Progenitor cell of endocrine pancreas (in vitro differentiated cells): ENCODE results near the gene KCNH2. TPM values are rescaled to one million over a fixed set of nuclear protein-coding genes. Genes with fewer than 3 reads are reported as not detected.
A peak's percentile ranks its signal among the peaks of the same experiment; 100 is the strongest.

Experiments used
- DNase-seq: peaks from one replicate; pipeline ENCODE4 v3.0.0; 2021; ENCODE audit warnings: low spot score; ENCODE audit not compliant: unreplicated experiment
- H3K27ac Mint-ChIP-seq: 2 replicates; pipeline ENCODE4 v1.8.0; 2021; ENCODE audit warnings: mild to moderate bottlenecking, moderate library complexity, mixed read lengths
- H3K27me3 Mint-ChIP-seq: 2 replicates; pipeline ENCODE4 v1.8.0; 2021; ENCODE audit warnings: mixed read lengths
- H3K36me3 Mint-ChIP-seq: 2 replicates; pipeline ENCODE4 v1.8.0; 2022; ENCODE audit warnings: mixed read lengths; ENCODE audit not compliant: insufficient read depth
- H3K4me1 Mint-ChIP-seq: 2 replicates; pipeline ENCODE4 v1.8.0; 2021; ENCODE audit warnings: low read depth, mixed read lengths
- H3K4me3 Mint-ChIP-seq: 2 replicates; pipeline ENCODE4 v1.8.0; 2021; ENCODE audit warnings: low read depth, mild to moderate bottlenecking, moderate library complexity, mixed read lengths
- H3K9me3 Mint-ChIP-seq: 2 replicates; pipeline ENCODE4 v1.8.0; 2021; ENCODE audit warnings: low read depth, mixed read lengths
- CTCF ChIP-seq: fragments of 200-600 bp; sonication (generic); IDR thresholded peaks from one replicate; pipeline ENCODE4 v1.5.0; 2021; ENCODE audit warnings: antibody characterized with exemption, mild to moderate bottlenecking; ENCODE audit not compliant: unreplicated experiment
- total RNA-seq: library from RNA; stranded (reverse); gene quantifications from 2 replicates; pipeline ENCODE4 v1.2.1, GENCODE V29; 2021

KCNH2 gene
- total RNA-seq, 1 donor from 2014 or later, result 9.4 TPM

DNA sequence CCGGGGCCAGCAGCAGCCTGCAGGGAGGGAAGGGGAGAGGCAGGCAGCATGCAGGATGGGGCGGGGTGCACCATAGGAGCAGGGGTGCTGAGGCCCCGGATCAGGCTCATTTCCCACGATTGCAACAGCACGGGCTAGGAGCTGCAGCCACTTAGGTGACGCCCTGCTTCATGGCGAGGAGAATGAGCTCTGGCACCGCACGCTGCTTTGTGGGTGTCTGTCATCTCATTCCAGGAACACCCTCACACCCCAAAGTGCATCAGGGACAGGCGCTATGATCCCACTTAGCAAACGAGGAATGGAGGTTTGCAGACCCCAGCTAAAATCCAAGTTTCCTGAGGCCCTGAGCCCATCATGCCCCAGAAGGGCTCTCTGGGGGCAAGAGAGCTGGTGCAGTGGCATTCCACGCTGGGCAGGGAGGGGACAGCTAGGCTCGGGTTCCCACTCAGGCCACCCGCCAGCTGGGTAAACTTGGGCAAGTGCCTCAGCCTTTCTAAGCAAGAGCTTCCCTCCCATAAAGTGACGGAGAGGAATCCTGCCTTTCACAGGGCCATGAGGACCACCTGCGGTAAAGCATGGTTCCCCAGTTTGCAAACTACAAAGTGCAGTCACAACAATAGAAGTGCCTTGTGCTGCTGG, 9.3 kb downstream of the KCNH2 start:
- Mint-ChIP-seq H3K27me3 (peaks cover 50% of the 10 kb centered on the region), H3K9me3 (no peaks in the 10 kb centered on the region), H3K27ac (no peak overlapping the region), H3K4me3 (no peak overlapping the region), H3K4me1 (peaks cover 18% of the 10 kb centered on the region), H3K36me3 (no peaks in the 10 kb centered on the region)
- no peak for TF ChIP-seq CTCF
- DNase-seq, result no peak

- no peak for TF ChIP-seq CTCF
- Mint-ChIP-seq H3K4me1 (peaks cover 18% of the 10 kb centered on the region), H3K4me3 (no peak overlapping the region), H3K36me3 (no peaks in the 10 kb centered on the region), H3K27me3 (peaks cover 47% of the 10 kb centered on the region), H3K9me3 (no peaks in the 10 kb centered on the region), H3K27ac (no peak overlapping the region)
- no peak for DNase-seq
These were observed 9.9 kb downstream of the KCNH2 start for GRCh38 chr7:150968056-150968733.

DNA sequence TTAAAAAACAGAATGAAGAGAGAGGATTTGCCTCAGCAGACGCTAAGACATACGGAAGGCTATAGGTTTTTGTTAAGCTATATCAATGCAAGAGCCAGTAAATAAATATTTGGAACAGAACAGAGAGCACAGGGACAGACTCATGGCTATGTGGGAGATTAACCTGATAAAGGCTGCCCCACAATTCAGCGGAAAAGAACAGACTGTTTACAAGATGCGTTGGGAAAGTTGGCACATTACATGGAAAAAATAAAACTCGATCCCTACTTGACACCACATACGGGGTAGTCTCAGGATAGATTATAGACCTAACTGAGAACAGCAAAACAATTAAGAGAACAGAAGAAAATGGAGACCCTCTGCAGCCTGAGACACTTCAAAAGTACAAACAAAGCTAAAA, 10.8 kb downstream of the KCNH2 start:
- DNase-seq, result no peak
- Mint-ChIP-seq H3K4me1 (peaks cover 18% of the 10 kb centered on the region), H3K9me3 (no peaks in the 10 kb centered on the region), H3K4me3 (no peak overlapping the region), H3K36me3 (no peaks in the 10 kb centered on the region), H3K27ac (no peak overlapping the region), H3K27me3 (peaks cover 40% of the 10 kb centered on the region)
- TF ChIP-seq CTCF, result no peak

- Mint-ChIP-seq H3K4me1 (peaks cover 15% of the 10 kb centered on the region), H3K36me3 (no peaks in the 10 kb centered on the region), H3K9me3 (no peaks in the 10 kb centered on the region), H3K27me3 (peaks cover 35% of the 10 kb centered on the region), H3K4me3 (no peak overlapping the region), H3K27ac (no peak overlapping the region)
- no peak for DNase-seq
- TF ChIP-seq CTCF, result peak; percentile 58
These were observed 12.1 kb downstream of the KCNH2 start for GRCh38 chr7:150966002-150966401.

GRCh38 chr7:150965273-150965830, 12.8 kb downstream of the KCNH2 start:
- Mint-ChIP-seq H3K9me3 (no peaks in the 10 kb centered on the region), H3K27ac (no peak overlapping the region), H3K27me3 (peaks cover 31% of the 10 kb centered on the region), H3K4me1 (peaks cover 10% of the 10 kb centered on the region), H3K36me3 (no peaks in the 10 kb centered on the region), H3K4me3 (no peak overlapping the region)
- no peak for DNase-seq
- no peak for TF ChIP-seq CTCF
